Measurements from ENCODE around the gene FTO.

The FTO gene

GRCh38 chr16:54126907-54127306, 423.0 kb downstream of the FTO start:
- no peak for DNase-seq (ENCODE audit: low read depth)

GRCh38 chr16:54128629-54129234, 424.8 kb downstream of the FTO start:
- DNase-seq (ENCODE audit: low read depth) = no peak

GRCh38 chr16:54129810-54130209, 425.9 kb downstream of the FTO start:
- no peak for DNase-seq (ENCODE audit: low read depth)

GRCh38 chr16:54135361-54136275, 431.7 kb downstream of the FTO start:
- peak; percentile 71 for DNase-seq (ENCODE audit: low read depth)

GRCh38 chr16:54136276-54136625, 432.3 kb downstream of the FTO start:
- DNase-seq (ENCODE audit: low read depth) = no peak

- no peak for DNase-seq (ENCODE audit: low read depth)
These were observed 436.3 kb downstream of the FTO start for GRCh38 chr16:54140057-54140787.

GRCh38 chr16:54140788-54141136, 436.8 kb downstream of the FTO start:
- no peak for DNase-seq (ENCODE audit: low read depth)

GRCh38 chr16:54142787-54143186, 438.8 kb downstream of the FTO start:
- peak; percentile 11 for DNase-seq (ENCODE audit: low read depth)

- DNase-seq (ENCODE audit: low read depth) = no peak
These were observed 439.5 kb downstream of the FTO start for GRCh38 chr16:54143410-54143809.

GRCh38 chr16:54143934-54144571, 440.1 kb downstream of the FTO start:
- no peak for DNase-seq (ENCODE audit: low read depth)

GRCh38 chr16:54144572-54144947, 440.6 kb downstream of the FTO start:
- DNase-seq (ENCODE audit: low read depth) = no peak

GRCh38 chr16:54145881-54146280, 441.9 kb downstream of the FTO start:
- DNase-seq (ENCODE audit: low read depth) = no peak

GRCh38 chr16:54148974-54149373, 445.0 kb downstream of the FTO start:
- DNase-seq (ENCODE audit: low read depth) = no peak

GRCh38 chr16:54150861-54151260, 446.9 kb downstream of the FTO start:
- DNase-seq (ENCODE audit: low read depth) = no peak

- no peak for DNase-seq (ENCODE audit: low read depth)
These were observed 448.6 kb downstream of the FTO start for GRCh38 chr16:54152362-54153239.

GRCh38 chr16:54153240-54153934, 449.4 kb downstream of the FTO start:
- DNase-seq (ENCODE audit: low read depth) = no peak

GRCh38 chr16:54156349-54156748, 452.4 kb downstream of the FTO start:
- DNase-seq (ENCODE audit: low read depth) = no peak

- no peak for DNase-seq (ENCODE audit: low read depth)
These were observed 455.0 kb downstream of the FTO start for GRCh38 chr16:54158986-54159385.

- no peak for DNase-seq (ENCODE audit: low read depth)
These were observed 455.6 kb downstream of the FTO start for GRCh38 chr16:54159490-54160080.

GRCh38 chr16:54160252-54160860, 456.4 kb downstream of the FTO start:
- DNase-seq (ENCODE audit: low read depth) = no peak

All from GM04503 (cell line).